Ammon's horn (tissue), 1 donor: ENCODE data around the gene CYP4A22.
"Not testable (repeated sequence)": the region's sequence is repeated elsewhere in the genome, so short reads cannot be mapped to it uniquely, and the experiment has no call there.

Source experiments
- DNase-seq: peaks from one replicate; pipeline ENCODE4 v3.0.0-alpha.2; 2016; ENCODE audit warnings: low spot score

CYP4A22 gene

GRCh38 chr1:47186267-47187185, 49.3 kb downstream of the CYP4A22 start:
- DNase-seq = no peak

GRCh38 chr1:47187231-47187925, 50.1 kb downstream of the CYP4A22 start:
- no peak for DNase-seq

GRCh38 chr1:47187926-47188250, 50.6 kb downstream of the CYP4A22 start:
- no peak for DNase-seq

GRCh38 chr1:47188791-47189785, 51.8 kb downstream of the CYP4A22 start:
- no peak for DNase-seq

GRCh38 chr1:47189844-47190508, 52.7 kb downstream of the CYP4A22 start, which contains the start of gene PDZK1IP1:
Gene PDZK1IP1 (minus strand): TSS chr1:47190036. CDS start chr1:47189932, 104 bp downstream.
- no peak for DNase-seq

- DNase-seq = no peak
These were observed 53.2 kb downstream of the CYP4A22 start for GRCh38 chr1:47190509-47190855.

GRCh38 chr1:47190857-47191256, 53.6 kb downstream of the CYP4A22 start:
- DNase-seq = no peak

GRCh38 chr1:47191940-47192457, 54.8 kb downstream of the CYP4A22 start:
- DNase-seq = no peak

GRCh38 chr1:47192458-47193384, 55.5 kb downstream of the CYP4A22 start:
- DNase-seq = peak; percentile 81

GRCh38 chr1:47193496-47193895, 56.3 kb downstream of the CYP4A22 start:
- not testable (repeated sequence) for DNase-seq

- DNase-seq = no peak
These were observed 57.1 kb downstream of the CYP4A22 start for GRCh38 chr1:47194311-47194710.

- not testable (repeated sequence) for DNase-seq
These were observed 58.7 kb downstream of the CYP4A22 start for GRCh38 chr1:47195981-47196380.

- no peak for DNase-seq
These were observed 59.4 kb downstream of the CYP4A22 start for GRCh38 chr1:47196622-47197021.

GRCh38 chr1:47198214-47198613, 61.0 kb downstream of the CYP4A22 start:
- no peak for DNase-seq
